ENCODE measurements around the gene OLFML2B. TPM values are rescaled to one million over a fixed set of nuclear protein-coding genes. Genes with fewer than 3 reads are reported as not detected.
A peak's percentile ranks its signal among the peaks of the same experiment; 100 is the strongest.

The OLFML2B gene
- total RNA-seq, 4 donors from 2014 or later = 8.5 to 38.4 (median 12.9) TPM

DNA sequence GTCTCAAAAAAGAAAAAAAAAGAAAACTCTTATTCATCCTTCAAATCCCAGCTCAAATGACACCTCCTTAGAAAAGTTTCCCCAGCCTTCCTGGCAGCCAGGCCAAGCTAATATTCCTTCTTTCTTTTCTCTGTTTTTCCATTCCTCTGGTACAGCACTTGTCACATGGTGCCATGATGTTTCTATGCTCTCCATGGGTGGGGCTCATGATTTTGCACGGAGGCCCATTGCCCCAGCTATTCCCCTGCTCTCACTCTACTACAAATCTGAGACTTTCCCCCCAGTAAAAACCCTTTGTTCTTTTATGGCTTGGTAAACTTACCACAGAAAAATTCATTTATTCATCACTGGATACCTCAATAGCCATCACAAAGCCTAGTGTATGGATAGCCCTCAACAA is 26.5 kb downstream of the OLFML2B start:
- H3K4me1 ChIP-seq = no peaks in the 10 kb centered on the region
- no peaks in the 10 kb centered on the region for H3K9me3 ChIP-seq
- intact Hi-C loops (cut with DNase I; ENCODE audit: low total_unique reads) = no loop called here
- no peak for DNase-seq
- TF ChIP-seq POLR2A (IDR thresholded peaks at IDR 0.05) (no peak), CTCF (IDR thresholded peaks at IDR 0.05) (no peak)
- H3K27ac ChIP-seq = no peak overlapping the region
- H3K27me3 ChIP-seq = no peaks in the 10 kb centered on the region
- no peaks in the 10 kb centered on the region for H3K36me3 ChIP-seq
- no peak overlapping the region for H3K4me3 ChIP-seq

DNA sequence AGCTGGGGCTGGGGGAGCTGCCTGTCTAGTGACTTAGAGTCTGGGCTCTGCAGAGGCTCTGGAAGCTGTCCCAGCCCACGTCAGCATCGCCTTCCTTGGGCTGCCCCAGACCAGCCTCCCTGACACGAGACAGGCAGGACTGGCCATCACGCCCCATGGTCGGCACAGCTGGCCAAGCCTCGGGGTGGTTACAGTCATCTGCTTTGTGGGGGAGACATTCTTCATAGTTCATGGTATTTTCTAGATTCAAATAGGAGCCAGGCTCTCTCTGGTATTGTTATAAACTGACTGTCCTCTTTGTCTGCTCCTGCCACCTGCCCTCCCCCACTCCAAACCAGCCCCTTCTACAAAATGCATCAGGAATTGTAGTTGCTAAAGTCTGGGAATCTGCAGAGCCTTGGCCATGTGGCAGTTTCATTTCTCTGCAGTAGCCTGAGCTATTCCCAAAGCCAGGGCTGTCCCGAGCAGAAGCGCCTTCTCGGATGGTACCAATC is 29.4 kb downstream of the OLFML2B start:
- Histone ChIP-seq H3K4me3 (no peak overlapping the region), H3K4me1 (no peaks in the 10 kb centered on the region), H3K27ac (peak overlapping the region in 1 of 2 donors; percentile 35), H3K36me3 (no peaks in the 10 kb centered on the region), H3K27me3 (no peaks in the 10 kb centered on the region), H3K9me3 (no peaks in the 10 kb centered on the region)
- intact Hi-C loops (cut with DNase I; ENCODE audit: low total_unique reads) = no loop called here
- peak; percentile 45 to 51 for DNase-seq
- TF ChIP-seq POLR2A (IDR thresholded peaks at IDR 0.05) = no peak
- no peak for TF ChIP-seq CTCF (IDR thresholded peaks at IDR 0.05)

DNA sequence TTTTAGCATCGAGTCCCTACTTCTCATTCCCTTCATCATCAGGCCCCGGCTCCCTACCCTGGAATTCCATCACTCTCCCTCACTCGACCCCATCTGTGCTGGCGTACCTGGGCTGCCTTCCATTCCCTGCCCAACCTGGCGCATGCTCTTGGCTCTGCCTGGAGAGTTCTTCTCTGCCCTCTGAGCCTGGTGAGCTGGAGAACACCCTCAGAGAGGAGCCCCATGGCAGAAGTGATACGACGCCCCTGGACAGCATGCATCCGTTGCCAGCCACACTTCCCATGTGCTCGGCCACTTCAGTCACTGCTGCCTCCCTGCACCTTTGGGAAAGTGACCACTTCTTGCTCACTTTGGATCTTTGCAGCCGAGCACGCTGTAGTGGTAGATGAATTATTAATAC is 30.1 kb downstream of the OLFML2B start:
- Histone ChIP-seq H3K4me3 (no peak overlapping the region), H3K27ac (peak overlapping the region in 1 of 2 donors; percentile 35), H3K36me3 (no peaks in the 10 kb centered on the region), H3K4me1 (no peaks in the 10 kb centered on the region), H3K27me3 (no peaks in the 10 kb centered on the region), H3K9me3 (no peaks in the 10 kb centered on the region)
- intact Hi-C loops (cut with DNase I; ENCODE audit: low total_unique reads) = no loop called here
- no peak for DNase-seq
- TF ChIP-seq POLR2A (IDR thresholded peaks at IDR 0.05) (no peak), CTCF (IDR thresholded peaks at IDR 0.05) (no peak)

DNA sequence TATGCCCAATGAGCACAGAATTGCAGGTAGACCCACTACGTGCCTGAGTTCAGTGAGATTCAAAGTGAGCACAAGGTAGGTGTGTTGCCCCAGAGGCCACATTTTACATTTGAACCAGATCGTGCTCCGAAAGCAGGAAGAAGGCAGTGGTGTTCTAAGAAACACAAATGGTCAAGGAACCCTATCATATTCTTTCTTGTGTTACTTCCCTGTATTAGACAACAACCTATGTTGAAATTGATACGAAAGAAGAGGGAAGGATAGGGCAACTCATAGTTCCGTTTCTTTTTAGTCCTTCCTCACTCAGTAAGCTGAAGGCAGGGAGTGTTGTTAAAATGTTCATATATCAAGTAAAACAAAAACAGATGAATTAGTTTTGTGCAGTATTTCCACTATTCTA is 33.9 kb downstream of the OLFML2B start:
- Histone ChIP-seq H3K4me1 (no peaks in the 10 kb centered on the region), H3K27ac (no peak overlapping the region), H3K27me3 (no peaks in the 10 kb centered on the region), H3K4me3 (no peak overlapping the region), H3K9me3 (peaks cover 0 to 3% of the 10 kb centered on the region in 2 donors), H3K36me3 (no peaks in the 10 kb centered on the region)
- TF ChIP-seq POLR2A (IDR thresholded peaks at IDR 0.05) (no peak), CTCF (IDR thresholded peaks at IDR 0.05) (no peak)
- intact Hi-C loops (cut with DNase I; ENCODE audit: low total_unique reads) = no loop called here
- no peak for DNase-seq

- Histone ChIP-seq H3K27me3 (no peaks in the 10 kb centered on the region), H3K36me3 (no peaks in the 10 kb centered on the region), H3K9me3 (peaks cover 0 to 3% of the 10 kb centered on the region in 2 donors), H3K4me1 (no peaks in the 10 kb centered on the region), H3K4me3 (no peak overlapping the region), H3K27ac (no peak overlapping the region)
- no peak for DNase-seq
- intact Hi-C loops (cut with DNase I; ENCODE audit: low total_unique reads) = no loop called here
- TF ChIP-seq CTCF (IDR thresholded peaks at IDR 0.05) (no peak), POLR2A (IDR thresholded peaks at IDR 0.05) (no peak)
Observed at GRCh38 chr1:161989108-161989507, 34.6 kb downstream of the OLFML2B start.

All from uterus (tissue), 4 donors.